NCI-H187 (cell line): ENCODE measurements around the gene ITIH4.

Source experiments
- DNase-seq, 2 experiments: peaks; one replicate each; lab custom pipeline; 2025; lab: John Stamatoyannopoulos, UW

The ITIH4 gene

DNA sequence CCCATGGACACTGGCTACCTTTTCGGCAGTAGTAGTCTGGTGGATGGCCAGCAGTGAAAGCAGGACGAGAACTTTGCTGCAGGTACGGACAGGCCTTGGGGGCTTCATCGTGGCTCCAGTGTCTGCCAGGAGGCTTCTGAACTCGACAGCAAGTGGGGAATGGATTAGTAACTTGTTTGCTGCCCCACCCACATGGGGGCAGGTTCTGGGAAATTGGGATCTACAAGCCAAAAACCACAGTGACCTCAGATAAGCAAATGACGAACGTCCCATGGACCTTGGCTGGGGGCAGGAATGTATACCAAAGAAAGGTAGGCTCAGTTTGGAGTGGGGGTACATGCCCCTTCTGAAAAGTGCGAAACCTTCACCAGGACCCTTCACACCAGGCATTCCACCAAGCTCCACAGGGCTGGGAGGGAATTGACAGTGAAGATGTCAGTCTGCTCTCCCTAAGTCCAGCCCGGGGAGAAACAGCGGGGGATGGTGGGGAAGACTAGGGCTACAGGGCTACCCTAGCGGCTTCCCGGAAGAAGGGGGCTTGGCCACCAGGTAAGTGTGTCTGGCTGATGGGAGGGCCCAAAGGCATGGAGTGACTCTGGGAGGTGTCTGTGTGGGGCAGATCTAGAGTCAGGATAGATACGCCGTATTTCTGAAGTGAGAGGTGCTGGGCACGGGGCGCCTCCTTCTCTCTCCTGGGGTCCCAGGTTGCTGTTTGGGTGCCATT lies at the start of gene ITIH4:
Gene ITIH4 (minus strand): TSS at position 138 of the 724 bp plus-strand sequence. CDS start 30 bp downstream, at position 108.
- no peak for DNase-seq

DNA sequence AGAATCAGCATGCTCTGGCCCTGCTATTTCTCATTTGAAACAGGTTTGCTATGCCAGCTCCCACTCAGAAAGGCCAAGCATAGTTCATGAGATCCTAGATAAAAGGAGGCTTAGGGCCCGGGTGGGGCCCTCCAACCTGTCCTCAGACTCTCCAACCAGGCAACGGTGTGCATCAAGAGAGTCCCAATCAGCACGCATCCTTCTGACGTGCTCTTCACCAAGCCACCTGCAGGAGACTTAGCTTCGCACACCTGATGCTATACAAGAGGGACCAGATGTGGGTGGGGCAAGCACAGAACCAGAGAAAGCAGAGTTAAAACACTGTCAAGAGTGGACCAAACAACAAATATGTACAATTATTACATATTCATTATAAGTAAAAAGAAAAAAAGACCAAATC lies 49.6 kb upstream of the ITIH4 start:
- DNase-seq = no peak

DNA sequence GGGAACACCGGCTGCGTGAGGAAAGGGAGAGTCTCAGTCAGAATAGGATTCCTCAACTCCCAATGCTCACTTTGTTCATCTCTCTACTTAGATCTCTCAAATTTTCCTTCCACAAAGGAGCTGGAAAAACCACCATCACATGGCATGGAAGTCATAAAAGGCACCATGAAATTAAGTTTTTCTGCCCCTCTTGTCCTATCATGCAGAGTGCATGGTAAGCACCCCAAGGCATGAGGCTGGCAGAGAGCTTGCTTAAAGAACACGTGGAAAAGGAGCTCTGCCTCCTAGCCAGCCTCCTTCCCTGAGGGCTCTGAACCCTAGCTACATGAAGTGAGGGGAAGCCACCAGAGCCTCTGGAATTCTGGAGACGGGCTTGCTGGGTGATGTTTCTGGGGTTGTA lies 49.1 kb upstream of the ITIH4 start:
- no peak for DNase-seq

DNA sequence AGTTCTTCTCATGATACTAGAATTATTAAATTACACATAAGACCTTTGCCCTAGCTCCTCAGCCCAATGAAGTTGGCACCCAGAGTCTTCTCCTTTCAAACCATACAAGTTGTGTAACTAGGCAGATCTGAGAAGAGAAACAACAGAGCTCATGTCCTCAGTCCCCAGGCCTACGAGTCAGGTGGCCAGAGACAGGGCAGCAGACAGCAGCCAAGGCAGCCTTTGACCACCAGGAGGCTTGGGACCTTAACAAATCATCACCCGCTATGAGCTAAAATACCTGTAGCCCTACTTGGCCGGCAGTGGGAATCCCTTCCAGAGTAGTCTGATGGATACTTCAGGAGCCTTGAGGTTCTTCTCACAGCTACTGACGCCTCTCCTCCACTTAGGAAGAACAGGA lies 48.6 kb upstream of the ITIH4 start:
- DNase-seq = no peak

DNA sequence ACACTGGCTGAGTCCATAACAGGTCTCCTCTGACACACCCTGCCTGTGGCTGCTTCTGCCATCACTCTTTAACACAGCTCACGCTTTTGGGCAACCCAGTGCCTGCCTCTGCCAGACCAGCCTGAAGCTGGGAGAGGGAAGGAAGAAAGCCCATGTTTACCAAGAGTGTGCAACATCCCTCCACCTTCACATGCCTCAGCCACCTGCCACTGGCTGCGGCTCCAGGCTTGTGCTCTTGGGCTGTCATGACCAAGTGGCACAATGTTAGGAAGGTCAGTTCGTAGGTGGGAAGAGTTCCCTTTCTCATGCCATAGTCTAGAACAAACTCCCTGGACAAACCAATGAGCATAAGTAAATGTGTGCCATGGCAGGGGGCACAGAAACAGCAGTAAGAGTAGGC lies 46.6 kb upstream of the ITIH4 start:
- DNase-seq = no peak

DNA sequence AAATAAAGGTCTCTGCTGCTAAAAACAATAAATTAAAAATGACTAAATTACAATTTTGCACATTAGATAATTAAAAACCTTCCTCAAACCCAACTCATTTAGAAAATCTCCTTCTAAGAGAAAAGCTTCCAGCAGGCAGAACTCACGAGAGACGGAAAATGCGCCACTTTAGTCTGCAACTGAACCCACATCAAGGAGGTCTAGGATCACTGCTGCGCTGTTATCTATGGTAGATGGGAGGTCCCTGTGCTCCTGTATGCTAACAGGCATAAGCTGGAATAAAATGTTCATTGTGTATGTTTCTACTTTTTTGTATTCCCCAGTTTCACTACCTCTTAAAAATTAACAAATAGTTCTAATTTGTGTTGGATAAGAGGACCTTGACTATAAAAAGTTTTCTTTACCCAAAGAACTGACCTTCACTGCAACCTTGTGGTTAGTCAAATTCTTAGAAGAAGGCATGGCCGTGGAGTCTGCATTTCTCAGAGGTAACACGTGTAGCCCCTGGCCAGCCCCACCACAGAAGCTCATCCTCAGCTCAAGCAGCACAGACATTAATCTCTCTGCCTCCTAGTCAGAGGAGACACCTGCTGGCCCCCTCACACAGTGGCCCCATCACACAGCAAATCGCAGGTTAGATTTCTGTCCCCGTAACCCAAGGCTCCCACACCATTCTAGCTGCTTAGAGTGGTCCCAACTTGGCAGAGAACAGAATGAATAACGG lies 44.6 kb upstream of the ITIH4 start:
- DNase-seq = no peak

DNA sequence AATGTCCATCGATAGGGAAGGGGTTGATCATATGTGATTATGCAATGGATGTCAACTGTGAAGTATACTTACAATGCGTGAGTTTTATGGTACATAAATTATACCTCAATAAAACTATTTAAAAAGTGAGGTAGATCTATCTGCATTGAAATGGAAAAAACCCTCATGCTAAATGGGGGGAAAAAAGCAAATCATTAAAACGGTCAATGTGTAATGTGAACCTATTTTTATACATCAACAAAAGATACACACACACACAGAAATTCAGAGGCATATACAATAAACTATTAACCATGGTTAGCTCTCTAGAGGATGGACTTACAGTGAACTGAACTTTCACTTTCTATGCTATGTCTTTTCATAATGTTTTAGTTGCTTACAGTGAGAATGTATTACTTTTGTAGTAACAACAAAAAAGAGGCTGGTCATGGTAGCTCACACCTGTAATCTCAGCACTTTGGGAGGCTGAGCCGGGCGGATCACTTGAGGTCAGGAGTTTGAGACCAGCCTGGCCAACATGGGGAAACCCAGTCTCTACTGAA lies 43.8 kb upstream of the ITIH4 start:
- DNase-seq = no peak

DNA sequence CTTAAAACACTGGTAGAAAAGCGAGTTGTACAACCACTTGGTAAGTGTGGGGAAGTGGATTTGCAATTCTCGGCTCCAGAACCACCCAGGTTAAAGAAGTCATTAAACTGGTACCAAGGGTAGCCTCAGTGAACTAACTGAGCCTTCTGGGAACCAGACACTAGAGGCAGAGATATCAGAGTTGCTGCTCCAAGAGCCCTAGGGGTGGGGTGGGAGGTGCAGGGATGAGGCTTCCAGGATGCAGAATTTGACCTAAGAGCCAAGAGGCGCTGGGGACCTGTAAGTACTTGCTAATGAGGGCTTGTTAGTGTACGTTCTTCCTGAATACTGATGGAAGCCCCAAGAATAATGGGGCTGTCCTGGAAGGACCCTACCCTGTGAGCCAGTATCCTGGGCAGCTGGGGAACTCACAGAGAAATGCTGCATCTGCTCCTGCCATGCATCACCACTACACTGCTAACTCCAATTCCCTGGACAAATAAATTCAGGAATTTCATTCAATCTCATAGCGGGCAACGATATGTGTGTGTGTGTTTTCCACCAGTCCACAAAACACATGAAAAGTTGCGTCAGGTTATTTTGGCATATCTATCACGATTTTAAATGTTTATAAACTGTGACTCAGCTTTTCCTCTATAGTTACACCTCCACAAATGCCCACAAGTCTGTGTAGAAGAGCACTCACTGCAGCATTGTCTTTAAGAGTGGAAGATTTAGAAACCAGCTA lies 43.1 kb upstream of the ITIH4 start:
- no peak for DNase-seq

DNA sequence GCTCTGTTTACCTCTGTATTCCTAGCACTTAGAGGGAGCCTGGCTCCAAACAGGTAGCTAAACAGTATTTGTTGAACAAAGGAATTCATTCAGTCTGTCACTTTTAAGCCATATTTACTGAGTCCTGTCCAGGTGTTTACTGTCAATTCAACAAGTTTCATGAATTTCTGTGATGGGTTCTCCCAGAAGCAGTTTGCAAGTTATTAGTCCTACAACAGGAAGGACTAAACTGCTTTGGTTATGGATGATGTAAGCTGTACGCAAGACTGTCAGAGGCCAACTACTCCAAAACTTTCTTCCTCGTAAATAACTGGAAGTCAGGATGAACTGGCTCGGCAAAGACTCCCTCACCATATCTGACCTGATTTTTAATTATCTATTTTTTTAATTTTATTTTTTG lies 41.8 kb upstream of the ITIH4 start:
- no peak for DNase-seq

DNA sequence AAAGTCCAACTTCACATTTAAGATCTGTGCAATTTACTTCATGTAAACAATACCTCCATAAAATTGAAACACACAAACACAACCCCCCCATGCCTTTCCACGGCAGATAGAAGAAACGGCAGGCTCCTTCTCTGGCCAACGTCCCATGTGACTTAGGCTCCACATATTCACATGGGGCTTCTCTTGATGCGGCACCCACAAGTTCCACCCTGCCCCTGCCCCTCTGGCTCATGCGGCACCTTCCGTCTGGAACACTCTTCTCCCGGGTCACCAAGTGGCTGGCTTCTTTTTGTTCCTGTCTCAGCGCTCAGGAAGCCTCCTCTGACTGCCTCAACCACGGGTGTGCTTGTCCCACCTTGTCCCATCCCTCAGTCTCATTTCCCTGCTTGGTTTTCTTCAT lies 41.3 kb upstream of the ITIH4 start:
- no peak for DNase-seq

DNA sequence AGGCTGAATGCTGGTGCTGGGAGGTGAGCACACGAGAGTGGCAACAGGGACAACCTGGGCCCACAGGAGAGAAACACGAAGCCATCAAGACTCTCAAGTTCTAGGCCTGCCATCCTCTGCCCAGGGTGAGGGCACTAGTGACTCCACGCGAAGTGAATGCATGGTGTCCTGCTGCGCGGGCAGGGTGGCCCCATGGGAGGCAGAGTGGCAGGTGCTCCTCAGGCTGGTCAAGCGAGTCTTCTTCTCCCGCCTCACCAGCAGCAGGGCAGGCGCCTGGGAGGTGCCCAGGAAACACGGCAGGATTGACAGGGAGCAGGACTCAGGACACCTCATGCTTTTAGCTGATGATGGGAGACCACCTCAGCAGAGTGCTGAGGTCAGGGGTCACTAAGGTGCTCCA lies 40.0 kb upstream of the ITIH4 start:
- no peak for DNase-seq

DNA sequence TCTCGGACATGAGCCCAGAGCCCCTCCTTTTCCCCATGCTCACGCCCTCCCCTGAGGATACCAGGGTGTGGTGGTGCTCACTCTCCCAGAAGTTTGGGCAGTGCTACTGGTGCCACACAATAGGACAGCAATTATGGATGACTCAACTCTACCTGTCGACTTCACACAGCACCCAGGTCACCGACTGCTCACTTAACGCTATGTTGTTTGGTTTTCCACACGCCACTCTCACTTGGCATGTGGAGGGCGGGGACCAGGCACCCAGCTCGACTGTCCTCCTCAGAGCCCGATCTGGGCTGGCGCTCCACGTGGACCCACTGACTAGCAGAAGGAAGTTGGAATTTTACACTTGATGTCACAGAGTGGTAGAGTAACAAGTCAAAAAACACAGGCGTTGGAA lies 36.0 kb upstream of the ITIH4 start:
- DNase-seq = no peak

DNA sequence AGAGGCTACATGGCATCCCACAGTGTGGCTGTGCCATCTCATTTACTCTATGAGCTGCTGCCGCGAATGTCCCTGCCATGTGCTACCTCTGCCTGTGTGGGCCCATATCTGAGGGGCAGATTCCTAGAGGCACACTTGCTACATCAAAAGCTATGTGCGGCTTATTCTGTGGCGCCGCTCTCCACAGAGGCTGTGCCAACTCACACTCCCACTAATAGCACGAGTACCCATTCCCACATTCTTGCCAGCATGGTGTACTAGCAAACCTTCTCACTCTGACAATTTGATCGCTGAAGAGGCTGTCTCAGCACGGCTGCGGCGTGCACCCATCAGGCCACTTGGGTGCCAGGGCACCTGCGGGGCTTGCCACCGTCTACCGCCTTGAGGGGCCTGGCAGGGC lies 35.5 kb upstream of the ITIH4 start:
- DNase-seq = no peak

DNA sequence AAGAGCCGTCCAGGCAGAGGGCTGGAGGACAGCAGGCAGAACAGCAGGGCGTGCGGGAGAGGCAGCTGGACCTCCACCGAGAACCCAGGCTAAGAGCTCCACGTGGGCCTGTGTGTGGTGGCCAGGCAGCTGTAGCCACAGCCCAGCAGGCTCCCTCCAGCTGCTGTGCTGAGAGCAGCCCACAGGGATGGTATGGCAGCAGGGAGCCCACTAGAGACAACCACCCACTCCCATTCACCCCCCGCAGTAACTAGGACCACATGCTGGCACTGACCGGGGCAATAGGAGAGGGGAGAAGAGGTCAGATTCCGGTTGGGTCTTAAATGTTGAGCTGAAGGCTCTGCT lies 29.9 kb upstream of the ITIH4 start:
- DNase-seq = no peak

DNA sequence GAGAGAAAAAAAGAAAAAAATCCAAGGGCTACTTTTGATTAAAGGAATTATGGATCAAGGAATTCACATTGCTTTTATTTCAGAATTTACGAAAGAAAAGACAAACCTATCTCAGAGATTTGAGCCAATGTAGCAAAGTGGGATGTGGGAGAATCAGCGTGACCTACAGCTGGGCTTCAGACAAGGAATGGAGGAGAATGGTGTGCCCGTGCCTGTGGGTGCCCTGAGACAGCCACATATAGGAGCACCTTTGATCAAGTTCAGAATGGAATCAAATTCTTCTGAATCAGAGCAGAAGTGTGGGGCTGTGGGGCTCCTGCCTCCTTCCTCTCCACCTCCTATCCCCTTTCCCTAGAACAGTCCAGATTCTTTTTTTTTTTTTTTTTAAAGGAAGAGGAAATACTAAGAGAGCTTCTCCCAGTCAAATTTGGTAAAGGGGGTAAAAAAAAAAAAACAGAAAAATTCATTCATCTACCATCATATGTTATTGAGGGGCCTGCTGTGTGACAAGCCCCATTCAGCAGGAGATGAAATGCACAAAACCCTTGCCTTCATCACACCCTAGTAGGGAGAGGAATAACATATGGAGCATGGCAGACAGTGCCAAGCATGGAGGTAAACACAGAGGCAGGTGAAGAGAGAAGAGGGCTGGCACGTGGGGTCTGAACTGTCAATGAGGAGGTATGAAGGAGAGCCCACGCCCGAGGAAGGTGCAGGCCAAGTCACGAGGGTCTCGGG lies 29.4 kb upstream of the ITIH4 start:
- DNase-seq = no peak

DNA sequence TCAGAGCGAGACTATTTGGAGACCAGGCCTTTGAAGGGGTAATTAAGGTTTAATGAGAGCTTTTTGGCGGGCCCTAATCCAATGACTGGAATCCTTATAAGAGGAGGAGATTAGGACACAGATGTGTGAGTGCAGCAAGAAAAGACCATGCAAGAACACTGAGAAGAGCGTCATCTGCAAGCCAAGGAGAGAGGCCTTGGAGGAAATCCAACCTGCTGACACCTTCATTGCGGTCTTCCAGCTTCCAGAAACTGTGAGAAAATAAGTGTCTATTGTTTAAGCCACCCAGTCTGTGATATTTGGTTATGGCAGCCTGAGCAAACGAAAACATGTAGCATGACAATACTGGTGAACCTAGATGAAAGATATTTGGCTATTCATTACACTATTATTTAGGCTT lies 27.4 kb upstream of the ITIH4 start:
- no peak for DNase-seq

DNA sequence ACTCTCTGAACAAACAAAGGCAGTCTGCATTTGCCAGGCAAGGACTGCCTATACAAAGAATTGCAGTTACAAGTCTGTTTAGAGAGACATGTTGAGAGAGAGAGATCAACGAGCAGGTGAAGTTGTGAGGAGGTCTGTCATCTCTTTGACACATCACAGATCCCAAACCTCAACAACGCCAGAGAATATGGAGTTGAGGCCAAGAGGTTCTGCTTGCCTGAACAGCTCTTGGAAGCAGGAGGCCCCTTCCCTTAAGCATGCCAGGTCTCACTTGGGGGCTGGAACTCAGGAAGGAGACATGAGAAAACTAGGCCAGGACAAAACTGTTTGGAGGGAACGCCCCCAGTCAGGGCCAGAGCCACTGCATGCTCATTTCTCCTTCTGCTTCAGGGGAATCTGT lies 26.7 kb upstream of the ITIH4 start:
- no peak for DNase-seq

DNA sequence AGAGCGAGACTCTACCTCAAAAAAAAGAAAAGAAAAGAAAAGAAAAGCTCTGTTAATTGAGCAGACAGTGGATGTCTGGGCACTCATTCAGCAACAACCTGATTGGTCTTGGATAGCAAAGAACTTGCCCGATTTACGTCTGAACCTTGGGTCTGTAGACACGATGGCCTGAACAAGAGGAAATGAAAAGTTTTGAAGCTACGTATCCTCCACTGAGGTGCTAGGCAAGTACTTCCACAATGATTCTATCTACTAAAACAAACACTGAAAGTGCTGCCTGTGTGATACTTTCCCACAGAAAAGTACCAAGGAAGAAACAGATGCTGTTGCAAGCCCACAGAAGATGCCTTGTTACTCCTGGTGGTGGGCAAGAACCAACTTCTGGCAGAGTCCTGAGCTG lies 26.2 kb upstream of the ITIH4 start:
- DNase-seq = no peak

DNA sequence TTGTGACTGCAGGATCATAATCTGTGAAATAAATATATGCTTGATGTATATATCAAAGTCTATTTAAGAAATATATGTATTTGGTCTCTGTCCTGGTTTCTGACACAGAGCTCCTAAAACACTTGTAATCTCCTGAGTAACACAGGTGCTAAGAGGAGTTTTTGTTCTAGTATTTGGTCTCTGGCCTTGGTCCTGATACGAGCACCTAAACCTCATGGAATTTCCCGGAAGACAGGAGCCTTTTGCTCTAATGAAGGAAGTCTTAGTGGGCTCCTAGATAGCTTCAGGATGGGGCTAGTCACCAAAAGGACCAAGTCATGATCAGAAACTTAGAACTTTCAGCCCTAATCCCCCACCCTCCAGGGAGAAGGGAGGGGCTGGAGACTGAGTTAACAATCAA lies 23.5 kb upstream of the ITIH4 start:
- DNase-seq = no peak

DNA sequence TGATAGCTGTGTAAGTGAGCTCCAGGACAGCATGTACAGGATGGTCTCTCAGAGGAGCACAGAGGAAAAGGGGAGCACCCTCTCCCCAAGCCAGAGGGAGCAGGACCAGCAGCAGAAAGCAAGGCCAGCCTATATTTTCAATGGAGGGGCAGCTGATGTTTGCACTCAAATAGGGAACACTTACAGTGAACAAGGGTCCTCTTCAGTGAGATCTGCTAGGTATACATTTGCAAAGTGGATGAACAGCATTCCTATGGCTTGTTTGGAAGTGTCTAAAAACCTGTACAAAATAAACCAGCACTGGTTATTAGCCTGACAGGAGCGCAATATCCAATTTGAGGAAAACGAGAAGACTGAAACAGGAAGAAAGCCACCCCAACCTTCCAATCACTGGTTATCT lies 21.9 kb upstream of the ITIH4 start:
- DNase-seq = no peak

DNA sequence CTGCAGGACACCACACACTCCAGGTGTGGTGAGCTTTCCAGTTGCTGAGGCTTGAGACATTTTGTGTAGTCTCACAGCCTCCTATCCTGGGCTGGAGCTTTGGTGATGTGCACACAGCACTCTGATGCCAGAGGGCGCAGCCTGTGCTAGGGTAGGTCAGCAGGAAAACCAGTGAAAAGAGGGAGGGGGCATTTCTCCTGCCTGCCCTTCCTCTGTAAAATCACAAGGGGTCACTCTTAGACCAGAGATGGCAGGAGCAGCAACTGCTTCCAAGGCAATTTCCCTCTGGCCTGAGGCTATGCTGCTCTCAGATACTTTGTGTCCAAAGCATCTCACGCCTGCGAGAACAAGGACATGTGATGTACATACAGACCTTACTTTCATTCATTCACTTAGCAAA lies 20.9 kb upstream of the ITIH4 start:
- DNase-seq = no peak

DNA sequence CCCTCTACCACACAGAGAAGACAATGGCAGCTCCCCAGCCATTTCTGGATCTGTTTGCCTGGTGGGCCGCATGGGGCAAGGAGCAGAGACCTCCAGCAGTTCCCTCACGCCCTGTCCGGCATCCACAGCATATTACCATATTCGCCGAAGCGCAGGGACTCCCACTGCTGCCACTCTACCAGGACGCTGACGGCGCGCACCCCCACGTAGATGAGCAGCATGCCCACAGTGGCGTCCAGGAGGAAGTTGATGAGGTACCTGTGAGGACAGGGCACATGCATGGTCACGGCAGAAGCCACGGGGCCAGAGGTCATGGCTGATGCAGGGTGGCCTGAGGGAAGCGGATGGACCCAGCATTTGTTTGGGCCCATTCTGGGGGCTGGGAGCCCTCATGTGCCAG lies 19.2 kb upstream of the ITIH4 start:
- DNase-seq = no peak
